ENCODE results near the gene PDGFC. TPM values are rescaled to one million over a fixed set of nuclear protein-coding genes. Genes with fewer than 3 reads are reported as not detected.

The PDGFC gene
- total RNA-seq, 1 experiment from 2014 or later = 5.3 TPM

DNA sequence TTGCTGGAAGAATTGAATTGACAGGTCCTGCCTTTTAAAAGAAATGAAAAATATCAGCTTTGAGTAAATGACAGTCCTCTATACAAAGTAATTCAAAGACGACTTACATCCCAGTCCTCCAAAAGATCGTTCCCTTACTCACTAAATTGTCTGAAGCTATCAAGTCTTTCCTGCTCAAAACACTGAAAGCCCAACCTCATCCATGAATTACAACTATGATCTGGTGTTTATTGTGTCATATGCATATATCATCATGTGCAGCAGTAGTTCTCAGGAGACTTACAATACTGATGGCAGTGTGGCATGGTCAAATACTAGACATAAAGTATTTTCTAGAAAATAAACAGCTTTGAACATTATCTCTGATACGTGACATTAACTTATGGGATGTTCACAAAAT is 97.8 kb downstream of the PDGFC start:
- ChIA-PET POLR2A (no interaction called here), CTCF (no interaction called here)
- H3K9me3 Mint-ChIP-seq = no peaks in the 10 kb centered on the region
- no peaks in the 10 kb centered on the region for H3K36me3 Mint-ChIP-seq
- H3K27me3 Mint-ChIP-seq (ENCODE audit: low read depth) = no peaks in the 10 kb centered on the region
- H3K4me1 Mint-ChIP-seq = no peaks in the 10 kb centered on the region
- no peak for ATAC-seq
- H3K4me3 Mint-ChIP-seq = no peak overlapping the region
- no peak for TF ChIP-seq ZNF416 (CRISPR knock-in tag; IDR thresholded peaks at IDR 0.05)
- TF ChIP-seq, protein P1, sequence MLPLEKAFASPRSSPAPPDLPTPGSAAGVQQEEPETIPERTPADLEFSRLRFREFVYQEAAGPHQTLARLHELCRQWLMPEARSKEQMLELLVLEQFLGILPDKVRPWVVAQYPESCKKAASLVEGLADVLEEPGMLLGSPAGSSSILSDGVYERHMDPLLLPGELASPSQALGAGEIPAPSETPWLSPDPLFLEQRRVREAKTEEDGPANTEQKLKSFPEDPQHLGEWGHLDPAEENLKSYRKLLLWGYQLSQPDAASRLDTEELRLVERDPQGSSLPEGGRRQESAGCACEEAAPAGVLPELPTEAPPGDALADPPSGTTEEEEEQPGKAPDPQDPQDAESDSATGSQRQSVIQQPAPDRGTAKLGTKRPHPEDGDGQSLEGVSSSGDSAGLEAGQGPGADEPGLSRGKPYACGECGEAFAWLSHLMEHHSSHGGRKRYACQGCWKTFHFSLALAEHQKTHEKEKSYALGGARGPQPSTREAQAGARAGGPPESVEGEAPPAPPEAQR (CRISPR knock-in tag; IDR thresholded peaks at IDR 0.05) = no peak
- TF ChIP-seq HMGXB4 (CRISPR knock-in tag; IDR thresholded peaks at IDR 0.05) = no peak
- TF ChIP-seq AR (CRISPR knock-in tag; IDR thresholded peaks at IDR 0.05) = no peak
- DNase-seq (ENCODE audit: low spot score) = no peak
- H3K27ac Mint-ChIP-seq = no peak overlapping the region

GRCh38 chr4:156870861-156871260 is 100.7 kb downstream of the PDGFC start:
- DNase-seq (ENCODE audit: low spot score) (no peak), ATAC-seq (no peak)
- no peak overlapping the region for H3K27ac Mint-ChIP-seq
- POLR2A ChIA-PET = no interaction called here
- H3K4me3 Mint-ChIP-seq = no peak overlapping the region
- no peaks in the 10 kb centered on the region for H3K27me3 Mint-ChIP-seq (ENCODE audit: low read depth)
- CTCF ChIA-PET = no interaction called here
- H3K9me3 Mint-ChIP-seq = no peaks in the 10 kb centered on the region
- no peaks in the 10 kb centered on the region for H3K36me3 Mint-ChIP-seq
- H3K4me1 Mint-ChIP-seq = no peaks in the 10 kb centered on the region
- TF ChIP-seq SOX15 (CRISPR knock-in tag; IDR thresholded peaks at IDR 0.05) (no peak), SMAD4 (CRISPR knock-in tag; IDR thresholded peaks at IDR 0.05) (no peak), EMX1 (CRISPR knock-in tag; IDR thresholded peaks at IDR 0.05) (no peak), IRF2 (CRISPR knock-in tag; IDR thresholded peaks at IDR 0.05; ENCODE audit: borderline replicate concordance, low read depth) (no peak), ZNF121 (CRISPR knock-in tag; IDR thresholded peaks at IDR 0.05) (no peak), ETV6 (CRISPR knock-in tag; IDR thresholded peaks at IDR 0.05) (no peak), MAX (CRISPR knock-in tag; IDR thresholded peaks at IDR 0.05) (no peak), RELA (CRISPR knock-in tag; IDR thresholded peaks at IDR 0.05; ENCODE audit: borderline replicate concordance) (no peak), TCF7 (CRISPR knock-in tag; IDR thresholded peaks at IDR 0.05; ENCODE audit: low read depth) (no peak), CBFB (CRISPR knock-in tag; IDR thresholded peaks at IDR 0.05; ENCODE audit: low read depth) (no peak), ATF1 (CRISPR knock-in tag; IDR thresholded peaks at IDR 0.05) (no peak), PREB (CRISPR knock-in tag; IDR thresholded peaks at IDR 0.05; ENCODE audit: borderline replicate concordance) (no peak), FOXP1 (CRISPR knock-in tag; IDR thresholded peaks at IDR 0.05; ENCODE audit: borderline replicate concordance) (no peak), ZNF138 (CRISPR knock-in tag; conservative IDR thresholded peaks at IDR 0.05) (no peak)
- TF ChIP-seq, protein P2, sequence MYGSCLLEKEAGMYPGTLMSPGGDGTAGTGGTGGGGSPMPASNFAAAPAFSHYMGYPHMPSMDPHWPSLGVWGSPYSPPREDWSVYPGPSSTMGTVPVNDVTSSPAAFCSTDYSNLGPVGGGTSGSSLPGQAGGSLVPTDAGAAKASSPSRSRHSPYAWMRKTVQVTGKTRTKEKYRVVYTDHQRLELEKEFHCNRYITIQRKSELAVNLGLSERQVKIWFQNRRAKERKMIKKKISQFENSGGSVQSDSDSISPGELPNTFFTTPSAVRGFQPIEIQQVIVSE (CRISPR knock-in tag; IDR thresholded peaks at IDR 0.05; ENCODE audit: borderline replicate concordance) = no peak
- TF ChIP-seq, protein P3, sequence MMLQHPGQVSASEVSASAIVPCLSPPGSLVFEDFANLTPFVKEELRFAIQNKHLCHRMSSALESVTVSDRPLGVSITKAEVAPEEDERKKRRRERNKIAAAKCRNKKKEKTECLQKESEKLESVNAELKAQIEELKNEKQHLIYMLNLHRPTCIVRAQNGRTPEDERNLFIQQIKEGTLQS (CRISPR knock-in tag; conservative IDR thresholded peaks at IDR 0.05) = no peak

Measured in WTC11 (cell line).